Lower lobe of right lung (tissue), 2 donors: Measurements from ENCODE around the gene TBCK. TPM values are rescaled to one million over a fixed set of nuclear protein-coding genes. Genes with fewer than 3 reads are reported as not detected.

Experiments
- ATAC-seq, 2 donors: fragments of 200-7000 bp; cut with Tn5 transposase; one replicate each; pipeline ENCODE4 v1.9.1; 2020 to 2022; ENCODE audit warnings: mild to moderate bottlenecking in 2 of 2, moderate library complexity in 2 of 2
- DNase-seq: peaks from one replicate; pipeline ENCODE4 v3.0.0-alpha.2; 2020
- H3K27ac ChIP-seq: fragments of 200-600 bp; one replicate; pipeline ENCODE4 v1.8.0; 2022
- H3K27me3 ChIP-seq: fragments of 200-600 bp; one replicate; pipeline ENCODE4 v1.8.0; 2022; ENCODE audit warnings: low read depth
- H3K36me3 ChIP-seq: fragments of 200-600 bp; one replicate; pipeline ENCODE4 v1.8.0; 2022; ENCODE audit warnings: mild to moderate bottlenecking
- H3K4me1 ChIP-seq: fragments of 200-600 bp; one replicate; pipeline ENCODE4 v1.8.0; 2022
- H3K4me3 ChIP-seq: fragments of 200-600 bp; one replicate; pipeline ENCODE4 v1.8.0; 2022; ENCODE audit warnings: mild to moderate bottlenecking
- H3K9me3 ChIP-seq: fragments of 200-600 bp; one replicate; pipeline ENCODE4 v1.8.0; 2022
- intact Hi-C: fragments of 100-400 bp; cut with DNase I; formaldehyde crosslinking; loops from one replicate; pipeline ENCODE4 v1.11.0; 2022
- total RNA-seq: library from RNA; stranded (reverse); fragmentation: NEBNext Ultra II Directional; extraction: Animal tissue kit (Norgen Biotek cat#: 25700); gene quantifications from one replicate; pipeline ENCODE4 v1.2.1, GENCODE V29; 2021
- TF ChIP-seq, protein P1 (sequence below): fragments of 200-600 bp; IDR thresholded peaks from one replicate; pipeline ENCODE4 v1.8.0; 2022; ENCODE audit warnings: antibody characterized with exemption, mild to moderate bottlenecking
- donor health status: DM: no; HTN: yes; CAD: no; lungs with severe emphysema.

TBCK gene
- total RNA-seq, 1 donor from 2014 or later: 45.7 TPM

DNA sequence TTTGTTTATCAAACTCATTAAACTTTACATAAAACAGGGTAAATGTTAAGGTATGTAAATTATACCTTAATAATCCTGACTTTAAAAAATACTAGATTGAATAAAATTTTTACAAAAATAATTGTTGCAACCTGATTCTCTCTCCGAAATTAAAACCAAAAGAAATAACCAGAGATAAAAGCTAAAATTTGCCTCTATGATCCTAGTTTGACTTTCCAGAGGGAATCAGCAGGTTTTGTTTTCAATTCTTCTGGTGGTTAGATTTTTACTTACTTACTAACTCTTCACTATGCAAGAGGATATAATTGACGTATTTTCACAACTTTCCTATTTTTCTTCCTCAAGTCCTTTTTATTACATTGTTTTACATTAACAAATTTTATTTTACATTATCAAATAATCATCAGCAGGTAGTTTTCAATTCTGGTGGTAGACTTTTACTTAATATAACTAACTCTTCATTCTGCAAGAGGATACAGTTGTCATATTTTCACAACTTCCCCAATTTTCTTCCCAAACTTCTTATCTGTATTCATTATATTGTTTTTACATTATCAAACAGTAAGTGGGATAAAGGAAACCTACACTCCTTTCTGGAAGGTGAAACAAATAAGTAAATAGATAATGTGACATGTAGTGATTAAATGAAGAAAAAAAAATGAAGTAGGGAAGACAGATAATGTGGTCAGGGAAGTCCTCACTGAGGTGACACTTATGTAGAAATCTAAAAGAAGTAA is 52.2 kb downstream of the TBCK start:
- H3K36me3 ChIP-seq: no peaks in the 10 kb centered on the region
- ATAC-seq (no peak), DNase-seq (no peak)
- intact Hi-C loops: no loop called here
- H3K4me1 ChIP-seq: no peaks in the 10 kb centered on the region
- no peak overlapping the region for H3K4me3 ChIP-seq
- H3K27me3 ChIP-seq: no peaks in the 10 kb centered on the region
- H3K9me3 ChIP-seq: no peaks in the 10 kb centered on the region
- H3K27ac ChIP-seq: no peak overlapping the region
- TF ChIP-seq, protein P1, sequence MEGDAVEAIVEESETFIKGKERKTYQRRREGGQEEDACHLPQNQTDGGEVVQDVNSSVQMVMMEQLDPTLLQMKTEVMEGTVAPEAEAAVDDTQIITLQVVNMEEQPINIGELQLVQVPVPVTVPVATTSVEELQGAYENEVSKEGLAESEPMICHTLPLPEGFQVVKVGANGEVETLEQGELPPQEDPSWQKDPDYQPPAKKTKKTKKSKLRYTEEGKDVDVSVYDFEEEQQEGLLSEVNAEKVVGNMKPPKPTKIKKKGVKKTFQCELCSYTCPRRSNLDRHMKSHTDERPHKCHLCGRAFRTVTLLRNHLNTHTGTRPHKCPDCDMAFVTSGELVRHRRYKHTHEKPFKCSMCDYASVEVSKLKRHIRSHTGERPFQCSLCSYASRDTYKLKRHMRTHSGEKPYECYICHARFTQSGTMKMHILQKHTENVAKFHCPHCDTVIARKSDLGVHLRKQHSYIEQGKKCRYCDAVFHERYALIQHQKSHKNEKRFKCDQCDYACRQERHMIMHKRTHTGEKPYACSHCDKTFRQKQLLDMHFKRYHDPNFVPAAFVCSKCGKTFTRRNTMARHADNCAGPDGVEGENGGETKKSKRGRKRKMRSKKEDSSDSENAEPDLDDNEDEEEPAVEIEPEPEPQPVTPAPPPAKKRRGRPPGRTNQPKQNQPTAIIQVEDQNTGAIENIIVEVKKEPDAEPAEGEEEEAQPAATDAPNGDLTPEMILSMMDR: no peak

DNA sequence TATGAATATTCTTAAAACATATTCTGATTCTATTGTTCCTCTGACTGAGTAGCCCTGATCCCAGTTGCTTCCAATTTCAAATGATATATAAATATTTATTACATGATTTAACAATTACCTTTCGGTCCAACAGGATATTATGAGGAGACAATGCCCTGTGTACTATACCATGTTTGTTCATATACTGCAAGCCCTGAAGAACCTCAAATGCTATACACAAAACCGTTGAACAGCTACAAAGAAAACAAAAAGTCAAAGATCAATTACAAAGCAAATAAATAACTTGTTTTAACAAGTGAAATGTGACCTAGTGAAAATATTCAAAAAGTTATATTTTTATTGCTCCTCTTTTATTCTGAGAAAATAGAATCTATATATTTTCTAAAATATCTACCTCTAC is 54.0 kb downstream of the TBCK start:
- intact Hi-C loops: no loop called here
- TF ChIP-seq, protein P1: no peak
- Histone ChIP-seq H3K36me3 (no peaks in the 10 kb centered on the region), H3K4me3 (no peak overlapping the region), H3K9me3 (no peaks in the 10 kb centered on the region), H3K27ac (no peak overlapping the region), H3K27me3 (no peaks in the 10 kb centered on the region), H3K4me1 (no peaks in the 10 kb centered on the region)
- ATAC-seq (no peak), DNase-seq (no peak)

DNA sequence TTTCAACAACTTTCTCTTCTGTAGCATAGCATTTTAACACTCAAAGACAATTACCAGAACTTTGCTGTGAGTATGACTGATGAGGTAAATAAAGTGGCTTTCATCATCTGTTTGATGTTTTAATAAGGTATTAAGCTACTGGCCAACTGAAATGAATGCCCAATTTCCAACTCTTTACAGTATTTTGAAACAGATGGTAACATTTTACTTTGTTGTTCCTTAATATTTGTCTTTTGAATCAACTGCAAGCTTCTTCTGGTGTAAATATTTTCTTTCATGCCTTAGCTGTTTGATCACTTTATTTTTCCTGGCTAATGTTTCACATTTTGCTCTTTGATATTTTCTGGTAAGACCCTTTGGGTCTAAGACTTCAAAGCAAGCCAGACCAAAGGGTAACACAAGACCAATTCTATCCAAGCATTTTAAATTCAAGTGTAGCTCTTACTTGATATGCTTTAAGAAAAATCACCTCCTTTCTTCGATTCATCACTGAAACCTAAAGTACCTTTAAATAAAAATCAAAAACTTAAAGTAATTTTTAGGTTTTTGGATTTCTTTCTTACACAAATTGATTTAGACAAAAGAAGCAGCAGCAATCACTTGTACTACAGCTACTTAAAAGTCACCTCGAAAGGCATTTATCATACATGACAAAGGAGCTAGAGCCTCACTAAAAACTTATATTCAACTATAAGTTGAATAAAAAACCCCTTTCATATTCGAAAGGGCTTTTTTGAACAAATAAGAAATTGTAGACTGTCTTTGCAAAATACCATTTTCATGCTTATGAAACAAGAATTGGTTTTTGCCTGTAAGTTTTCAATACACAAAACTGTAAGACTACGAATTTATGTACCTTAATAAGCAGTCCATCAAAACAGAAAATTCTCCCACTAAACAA is 57.6 kb downstream of the TBCK start:
- Histone ChIP-seq H3K27ac (no peak overlapping the region), H3K36me3 (peaks cover 14% of the 10 kb centered on the region), H3K4me1 (no peaks in the 10 kb centered on the region), H3K27me3 (no peaks in the 10 kb centered on the region), H3K4me3 (no peak overlapping the region), H3K9me3 (no peaks in the 10 kb centered on the region)
- intact Hi-C loops: no loop called here
- ATAC-seq: no peak
- no peak for DNase-seq
- TF ChIP-seq, protein P1: no peak

DNA sequence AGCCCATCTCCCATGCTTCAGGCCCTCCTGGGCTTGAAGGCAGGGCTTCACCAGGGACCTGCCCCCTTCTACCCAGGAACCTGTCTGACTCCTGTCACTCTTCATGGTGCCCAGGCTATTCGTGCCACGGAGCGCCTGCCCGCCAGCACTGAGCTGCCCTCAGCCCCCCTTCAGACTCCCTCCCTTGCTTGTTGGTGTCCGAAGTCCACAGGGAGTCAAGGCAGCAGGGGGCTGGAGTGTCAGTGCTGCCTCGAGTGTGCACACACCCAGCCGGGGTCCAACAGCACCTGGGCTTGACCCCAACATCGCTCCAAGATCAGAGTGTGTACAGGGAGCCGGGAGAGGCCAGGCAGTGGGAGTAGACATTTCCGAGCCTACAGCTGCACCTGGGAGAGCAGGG is 59.8 kb downstream of the TBCK start:
- TF ChIP-seq, protein P1: no peak
- ATAC-seq (peak in 1 of 2 donors; percentile 30), DNase-seq (no peak)
- H3K4me3 ChIP-seq: no peak overlapping the region
- H3K9me3 ChIP-seq: no peaks in the 10 kb centered on the region
- H3K4me1 ChIP-seq: no peaks in the 10 kb centered on the region
- no peaks in the 10 kb centered on the region for H3K27me3 ChIP-seq
- H3K36me3 ChIP-seq: peaks cover 19% of the 10 kb centered on the region
- H3K27ac ChIP-seq: no peak overlapping the region
- intact Hi-C loops: no loop called here

DNA sequence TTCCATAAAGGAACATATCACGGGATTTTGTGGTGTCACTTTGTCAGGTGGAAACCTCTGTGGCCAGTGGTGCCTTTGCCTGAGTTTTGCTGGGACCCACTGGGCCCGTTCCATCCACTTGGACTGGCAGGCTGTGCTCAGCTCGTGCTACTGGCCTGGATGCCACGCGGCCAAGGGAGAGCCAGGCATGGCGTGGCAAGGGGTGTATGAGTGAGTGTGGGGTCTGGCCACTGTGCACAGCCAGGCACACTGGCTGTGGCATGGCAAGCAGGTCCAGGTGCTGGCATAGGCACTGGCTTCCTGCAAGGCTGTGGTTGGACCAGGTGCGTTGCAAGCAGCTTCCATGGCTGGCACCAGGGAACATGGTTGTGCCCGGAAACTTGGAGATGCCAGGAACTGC is 60.8 kb downstream of the TBCK start:
- Histone ChIP-seq H3K27ac (no peak overlapping the region), H3K36me3 (peaks cover 25% of the 10 kb centered on the region), H3K27me3 (no peaks in the 10 kb centered on the region), H3K4me3 (no peak overlapping the region), H3K4me1 (no peaks in the 10 kb centered on the region), H3K9me3 (no peaks in the 10 kb centered on the region)
- intact Hi-C loops: no loop called here
- DNase-seq (no peak), ATAC-seq (no peak)
- TF ChIP-seq, protein P1: no peak
